Stimulated activated CD4-positive, alpha-beta T cell treated with anti-CD3 and anti-CD28 coated beads, Interleukin-12 subunit alpha, Interleukin-12 subunit beta, amount 100 ng/mL, for 4 hours (primary cell): ENCODE measurements around the gene COL23A1.
"Not testable (repeated sequence)": the region's sequence is repeated elsewhere in the genome, so short reads cannot be mapped to it uniquely, and the experiment has no call there.

Experiments
- DNase-seq: peaks from one replicate; pipeline ENCODE4 v3.0.0-alpha.2; 2020

The COL23A1 gene

DNA sequence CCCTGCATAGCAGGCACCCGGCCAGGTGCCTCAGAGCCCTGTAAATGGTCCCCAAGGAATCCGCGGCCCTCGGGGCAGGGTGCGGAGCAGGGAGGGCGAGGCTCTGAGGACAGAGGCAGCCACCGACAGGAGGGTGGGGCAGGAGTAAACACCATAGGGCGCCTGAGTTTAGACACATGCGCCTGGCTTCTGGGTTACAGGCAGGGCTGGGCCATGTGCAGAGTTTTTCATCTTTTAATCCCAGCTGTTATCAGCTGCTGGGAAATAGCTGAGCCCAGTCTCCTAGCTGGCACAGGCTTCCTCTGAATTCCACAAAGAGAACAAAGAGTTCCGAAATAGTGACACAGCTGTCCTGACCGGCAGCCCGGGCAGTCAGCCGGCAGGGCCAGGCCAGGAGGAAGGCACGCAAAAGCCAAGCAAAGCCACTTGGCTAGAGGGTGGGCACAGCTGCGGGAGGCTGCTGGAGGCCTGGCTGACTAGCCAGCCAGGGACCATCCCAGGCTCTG lies 258.6 kb downstream of the COL23A1 start:
- DNase-seq = no peak

DNA sequence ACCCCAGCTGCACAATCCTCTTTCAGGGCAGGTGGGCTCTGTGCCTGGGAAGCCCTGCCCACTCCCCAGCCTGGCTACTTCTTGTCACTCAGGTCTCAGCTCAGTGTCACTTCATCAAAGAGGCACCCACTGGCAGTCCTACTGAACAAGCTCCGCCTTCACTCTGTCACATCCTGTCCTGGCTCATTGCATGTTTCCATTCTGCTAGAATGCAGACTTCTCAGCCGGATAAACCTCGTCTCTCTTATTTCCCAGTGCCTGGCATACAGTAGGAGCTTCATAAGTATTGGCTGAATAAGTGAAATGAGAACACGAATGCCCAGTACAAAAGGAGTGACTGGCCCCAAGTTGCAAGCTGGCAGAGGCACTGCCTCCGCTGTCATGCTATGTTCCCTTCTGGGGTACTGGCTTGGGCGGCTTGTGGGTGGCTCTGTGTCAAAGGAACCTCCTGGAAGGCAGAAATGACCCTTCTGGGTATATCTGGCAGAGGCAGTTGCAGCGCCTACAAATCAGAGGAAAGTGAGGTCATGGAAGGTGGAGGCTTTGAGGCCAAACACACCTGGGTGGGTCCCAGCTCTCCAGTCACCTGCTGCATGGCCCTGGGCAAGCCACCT lies 259.3 kb downstream of the COL23A1 start:
- no peak for DNase-seq

DNA sequence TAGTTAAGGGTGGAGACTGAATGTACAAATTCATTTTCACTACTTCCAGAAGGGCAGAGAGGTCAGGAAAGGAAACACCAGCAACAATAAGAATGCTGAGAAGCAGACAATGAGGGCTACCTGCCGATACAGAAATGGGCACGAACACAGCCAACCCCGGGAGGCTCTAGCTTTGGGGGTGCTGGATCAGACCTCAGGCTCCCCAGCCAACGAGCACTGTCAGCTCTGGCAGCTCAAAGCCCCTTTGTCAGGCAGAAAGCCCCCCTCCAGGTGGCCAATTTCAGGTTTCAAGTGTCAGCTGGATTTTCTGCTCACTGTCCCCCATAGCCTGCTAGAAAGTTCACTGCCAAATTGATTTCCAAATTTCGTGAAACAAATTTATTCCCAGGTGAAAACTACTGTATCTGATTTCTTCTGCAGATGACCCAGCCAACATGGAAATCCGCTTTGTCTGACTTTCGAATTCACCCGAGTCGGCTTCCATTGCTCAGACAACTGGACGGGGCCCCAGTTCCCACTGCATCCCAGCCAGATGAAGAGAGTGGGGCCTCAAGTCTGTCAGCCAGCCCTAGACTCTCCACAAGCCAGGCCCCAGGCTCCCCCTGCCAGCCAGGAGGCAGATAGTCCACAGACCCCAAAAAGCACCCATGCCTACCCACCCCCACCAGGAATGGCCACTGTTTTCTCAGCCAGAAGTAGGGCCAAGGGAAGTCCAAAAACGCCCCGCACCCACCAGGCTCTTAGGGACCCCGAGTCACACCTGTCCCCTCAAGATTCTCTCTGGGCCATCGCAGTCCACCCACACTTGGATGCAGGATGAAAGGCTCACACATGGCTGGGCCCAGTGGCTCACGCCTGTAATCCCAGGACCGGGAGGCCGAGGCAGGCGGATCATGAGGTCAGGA lies 261.1 kb downstream of the COL23A1 start:
- no peak for DNase-seq

DNA sequence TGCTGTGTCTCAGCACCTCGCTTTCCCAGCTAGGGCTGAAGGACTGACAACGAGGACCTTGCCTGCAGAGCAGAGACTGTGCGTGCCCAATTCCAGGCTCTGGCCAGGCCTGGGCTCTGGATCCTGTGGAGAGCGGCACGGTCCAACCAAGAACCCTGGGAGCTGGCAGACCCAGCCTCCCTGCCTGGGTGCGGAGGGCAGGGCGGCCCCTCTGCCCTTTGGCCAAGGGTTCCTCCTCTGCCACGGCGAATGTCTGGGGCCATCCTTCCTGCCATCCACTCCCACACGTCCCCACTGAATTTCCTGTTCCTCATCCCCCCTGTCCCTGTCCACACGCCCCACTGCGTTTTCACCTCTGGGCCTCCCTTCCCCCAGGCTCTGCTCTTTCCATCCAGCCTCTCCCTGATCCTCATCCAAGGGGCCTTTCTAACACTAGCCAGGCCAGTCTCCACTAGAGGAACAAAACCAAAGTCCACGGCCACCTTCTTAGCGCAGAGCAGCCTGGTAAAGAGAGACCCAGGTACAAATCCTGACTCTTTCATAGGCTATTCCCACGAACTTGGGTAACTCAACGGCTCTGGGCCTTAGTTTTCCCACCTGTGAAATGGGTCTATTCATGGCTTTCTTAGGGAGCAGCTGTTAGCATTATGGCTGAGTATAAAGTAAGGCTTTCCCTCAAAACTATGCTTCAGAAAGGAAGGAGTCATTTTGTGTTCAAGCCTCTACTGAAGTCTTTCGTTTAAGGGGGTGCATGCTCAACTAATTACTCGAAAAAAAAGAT lies 262.1 kb downstream of the COL23A1 start:
- no peak for DNase-seq

DNA sequence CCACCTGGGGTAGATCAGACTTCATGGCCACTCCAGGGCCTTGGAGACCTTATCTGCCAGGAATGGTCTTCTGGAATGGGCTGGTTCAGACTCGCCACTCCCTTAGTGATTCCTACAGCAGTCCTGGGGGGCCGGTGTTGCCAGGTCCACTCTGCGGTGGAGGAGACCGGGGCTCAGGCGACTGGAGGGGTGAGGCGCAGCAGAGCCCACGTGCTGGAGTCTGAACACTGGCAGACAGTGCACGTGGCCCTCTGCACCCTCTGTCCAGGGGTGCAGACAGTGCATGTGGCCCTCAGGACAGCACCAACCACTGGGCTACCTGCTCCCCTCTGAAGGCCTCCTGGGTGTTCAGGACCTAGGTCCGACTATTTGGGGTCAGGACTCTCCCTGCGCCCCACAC lies 262.7 kb downstream of the COL23A1 start:
- no peak for DNase-seq

DNA sequence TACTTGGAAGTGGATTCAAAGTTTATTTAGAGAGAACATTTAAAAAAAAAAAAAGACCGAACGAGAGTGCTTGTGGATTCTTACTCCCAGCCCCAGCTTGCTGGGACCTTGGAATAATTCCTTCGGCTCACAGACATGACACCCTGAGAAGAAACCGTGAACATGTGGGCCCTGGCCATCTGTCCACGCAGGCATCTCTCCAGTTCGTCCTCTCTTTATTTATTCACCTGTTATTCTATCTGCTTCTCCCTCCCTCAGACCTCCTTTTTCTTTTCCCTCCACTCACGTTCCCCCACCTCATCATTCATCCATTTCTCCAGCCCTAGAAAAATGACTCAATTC lies 263.8 kb downstream of the COL23A1 start:
- no peak for DNase-seq

DNA sequence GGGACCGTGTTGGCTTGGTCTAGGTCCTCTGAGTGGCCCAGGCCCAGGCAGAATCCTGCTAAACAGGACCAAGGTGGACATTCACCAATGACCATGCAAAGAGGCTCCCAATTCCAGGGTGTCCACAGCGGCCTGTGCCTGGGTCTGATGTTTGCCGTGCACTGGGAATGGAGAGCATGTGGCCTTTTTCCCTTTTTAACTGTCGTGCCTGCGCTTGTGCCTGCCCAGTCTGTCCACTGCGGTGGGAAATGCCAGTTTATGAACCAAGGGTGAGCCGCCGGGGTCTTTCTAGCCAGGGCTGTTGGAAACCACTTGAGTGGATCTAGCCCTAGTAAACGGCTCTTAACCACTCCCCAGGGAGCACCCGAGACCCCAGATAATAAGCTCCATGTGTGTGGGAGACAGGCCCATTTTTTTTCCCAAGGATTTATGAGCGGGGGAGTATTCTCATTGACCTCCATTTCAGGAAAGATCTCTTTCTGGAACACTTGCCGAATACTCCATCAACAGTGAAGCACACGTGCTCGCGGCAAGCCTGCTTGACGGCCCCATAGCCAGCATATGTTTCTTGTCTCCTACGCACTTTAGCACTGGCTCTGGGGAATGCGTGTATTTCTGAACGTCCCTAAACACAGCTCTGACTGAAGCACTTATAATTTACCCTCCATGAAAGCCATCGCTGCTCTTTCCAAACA lies 264.4 kb downstream of the COL23A1 start:
- no peak for DNase-seq

DNA sequence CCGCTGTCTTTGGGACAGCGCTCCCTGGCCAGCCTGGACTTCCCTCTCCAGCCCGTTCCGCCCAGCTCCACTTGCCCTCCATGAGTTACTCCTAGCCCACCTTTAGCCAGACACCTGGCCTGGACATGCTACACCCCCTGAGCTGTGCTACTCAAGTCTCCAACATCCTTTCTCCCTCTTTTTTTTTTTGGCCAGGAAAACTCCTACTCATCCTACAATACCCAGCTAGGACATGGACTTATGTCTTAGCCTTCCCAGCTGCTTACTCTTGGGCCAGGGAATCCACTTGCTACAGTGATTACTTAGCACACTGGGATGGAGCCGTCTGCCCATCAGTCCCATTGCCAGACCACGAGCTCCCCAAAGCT lies 264.9 kb downstream of the COL23A1 start:
- DNase-seq = no peak

DNA sequence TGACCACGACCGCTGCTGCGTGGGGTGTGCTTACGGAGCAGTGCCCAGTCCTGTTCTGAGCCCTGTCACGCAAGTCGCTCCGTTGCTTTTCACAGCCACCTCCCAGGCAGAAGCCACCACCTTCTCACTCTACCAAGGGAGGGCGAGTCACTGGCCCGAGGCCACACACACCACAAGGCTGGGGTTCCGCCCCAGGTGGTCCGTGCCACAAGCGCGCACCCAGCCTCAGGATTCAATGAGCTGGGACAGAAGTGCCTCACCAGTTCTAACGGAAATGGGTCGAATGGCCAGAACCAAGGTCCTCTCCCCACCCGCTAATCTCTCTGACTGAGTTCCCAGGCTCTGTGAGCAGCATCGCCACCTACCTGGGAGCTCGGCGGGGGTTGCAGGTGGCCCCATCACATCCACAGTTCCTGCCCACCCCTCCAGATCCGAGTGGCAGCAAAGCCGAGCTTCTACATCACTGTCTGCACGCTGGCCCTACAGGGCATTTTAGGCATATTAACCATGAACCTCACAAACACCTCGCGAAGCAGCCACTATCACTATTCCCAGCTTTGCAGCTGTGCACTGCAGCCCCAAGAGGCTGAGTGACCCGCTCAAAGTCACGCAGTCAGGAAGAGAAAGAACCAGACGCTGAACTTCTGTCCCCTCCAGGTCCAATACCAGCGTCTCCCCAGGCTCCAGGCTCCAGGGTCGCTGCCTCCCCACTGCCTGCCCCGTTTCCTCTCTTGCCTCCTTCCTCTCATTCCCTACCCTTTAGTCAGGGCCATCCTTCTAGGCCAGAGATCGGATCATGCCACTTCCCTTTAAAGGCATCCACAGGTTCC lies 265.5 kb downstream of the COL23A1 start:
- no peak for DNase-seq

DNA sequence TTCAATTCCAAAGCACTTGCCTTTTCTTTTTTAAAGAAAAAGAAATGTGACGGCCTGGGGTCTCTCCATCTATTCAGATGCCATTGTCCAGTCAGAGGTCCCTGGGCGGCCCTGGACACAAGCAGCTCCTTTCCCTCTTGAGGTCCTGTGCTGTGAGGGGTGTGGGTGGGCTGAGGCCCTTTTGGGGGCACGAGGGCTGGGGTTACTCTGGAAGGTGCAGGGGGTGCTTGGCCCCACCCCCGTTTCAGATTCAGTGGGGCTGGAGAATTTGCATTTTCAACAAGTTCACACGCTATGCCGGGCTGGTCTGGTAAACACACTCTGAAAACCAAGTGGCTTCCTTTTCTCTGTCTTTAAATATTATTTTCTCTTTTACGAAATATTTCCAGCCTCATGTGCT lies 266.2 kb downstream of the COL23A1 start:
- no peak for DNase-seq

DNA sequence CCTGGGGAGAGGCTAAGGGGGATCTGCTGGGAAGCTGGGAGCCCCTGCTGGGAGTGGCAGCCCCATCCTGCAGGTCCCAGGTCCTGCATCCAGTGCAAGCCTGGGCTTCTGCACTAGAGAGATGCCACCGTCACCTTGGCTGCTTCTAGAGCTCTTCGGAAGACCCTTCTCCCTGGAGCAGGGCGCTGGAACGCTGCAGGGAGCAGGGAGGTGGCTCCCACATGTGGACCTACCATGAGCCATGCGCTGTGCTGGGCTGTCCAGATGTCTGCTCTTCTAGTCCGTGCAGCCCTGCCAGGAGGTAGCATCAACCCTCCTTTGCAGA lies 266.7 kb downstream of the COL23A1 start:
- no peak for DNase-seq

DNA sequence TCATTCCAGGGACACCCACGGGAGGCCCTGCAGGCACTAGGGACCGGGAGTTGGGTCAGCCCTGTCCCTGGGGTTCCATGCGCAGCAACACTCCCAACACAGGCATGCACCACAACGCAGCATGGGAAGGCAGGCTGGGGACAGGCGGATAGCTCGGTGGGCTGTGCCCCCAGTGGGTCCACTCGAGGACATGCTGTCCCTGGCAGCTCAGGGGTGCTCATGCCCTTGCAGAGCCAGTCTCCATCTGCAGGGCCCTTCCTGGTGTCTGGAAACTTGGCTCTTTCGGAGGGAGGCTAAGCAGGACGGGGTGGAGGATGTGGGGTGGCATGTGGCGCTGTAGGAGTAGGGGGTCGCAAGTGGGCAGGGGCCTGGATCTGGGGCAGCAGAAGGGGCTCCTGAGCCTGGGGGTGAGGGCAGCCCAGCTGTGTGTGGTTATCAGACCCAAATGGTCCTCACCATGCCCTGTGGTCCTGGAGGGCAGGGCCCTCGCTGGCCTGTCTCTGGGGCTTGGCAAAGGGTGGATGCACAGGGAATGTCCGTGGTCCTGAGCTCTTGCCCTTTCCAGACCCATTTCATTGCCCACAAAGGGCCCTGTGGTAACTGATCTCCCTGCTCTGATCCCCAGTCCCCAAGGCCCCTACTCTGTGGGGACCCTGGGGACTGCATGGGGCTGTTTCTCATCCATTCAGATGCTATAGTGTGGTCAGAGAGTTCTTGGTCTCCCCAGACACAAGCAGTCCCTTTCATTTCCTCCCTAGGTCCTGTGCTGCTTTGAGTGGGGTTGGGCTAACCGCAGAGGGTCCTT lies 267.3 kb downstream of the COL23A1 start:
- DNase-seq = no peak

DNA sequence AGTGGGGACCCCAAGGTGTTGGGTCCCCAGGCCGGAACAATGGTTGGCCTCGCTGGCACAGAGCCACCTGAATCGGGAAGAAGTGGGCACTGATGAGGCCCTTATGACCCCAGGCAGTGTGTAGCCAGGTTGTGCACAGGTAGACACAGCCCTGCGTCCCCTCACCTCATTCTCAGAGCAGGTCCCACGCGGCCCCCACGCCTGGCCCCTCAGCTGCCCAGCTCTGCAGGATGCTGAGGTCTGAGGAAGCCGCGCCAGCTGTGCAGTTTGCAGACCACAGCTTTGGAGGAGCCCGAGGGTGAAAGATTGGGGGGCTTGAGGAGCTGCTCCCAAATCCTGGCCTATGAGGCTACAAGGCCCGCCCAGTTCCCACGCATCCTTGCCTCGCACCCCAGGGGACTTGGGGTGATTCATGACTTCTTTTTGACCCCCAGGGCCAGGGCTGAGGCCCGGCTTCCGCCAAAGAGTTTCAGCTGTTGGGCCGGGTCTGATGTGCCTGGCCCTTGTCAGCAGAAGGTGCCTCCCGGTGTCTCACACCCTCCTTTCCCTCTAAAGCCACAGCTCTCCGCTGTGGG lies 269.8 kb downstream of the COL23A1 start:
- no peak for DNase-seq

DNA sequence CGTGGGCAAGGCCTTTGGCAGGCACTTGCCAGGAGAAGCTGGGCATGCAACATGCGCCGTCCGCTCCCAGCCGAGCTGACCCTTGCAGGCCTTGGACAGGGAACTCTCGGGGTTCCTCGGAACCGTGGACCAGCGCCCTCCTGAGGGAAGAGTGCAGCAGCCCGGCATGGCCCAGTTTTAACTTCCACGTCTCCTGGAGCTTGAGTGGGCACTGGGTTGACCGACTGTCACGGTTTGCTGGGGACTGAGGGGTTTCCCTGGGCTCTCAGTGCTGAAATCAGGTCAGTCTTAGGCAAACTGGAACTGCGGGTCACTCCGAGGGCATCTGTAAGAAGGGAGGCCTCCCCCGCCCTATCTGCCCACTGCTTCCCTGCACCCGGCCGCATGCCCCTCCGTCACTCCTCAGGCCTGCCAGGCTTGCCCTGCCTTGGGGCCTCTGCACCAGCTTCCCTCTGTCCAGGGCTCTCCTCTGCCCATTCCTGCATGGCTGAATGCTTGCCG lies 270.6 kb downstream of the COL23A1 start:
- no peak for DNase-seq

DNA sequence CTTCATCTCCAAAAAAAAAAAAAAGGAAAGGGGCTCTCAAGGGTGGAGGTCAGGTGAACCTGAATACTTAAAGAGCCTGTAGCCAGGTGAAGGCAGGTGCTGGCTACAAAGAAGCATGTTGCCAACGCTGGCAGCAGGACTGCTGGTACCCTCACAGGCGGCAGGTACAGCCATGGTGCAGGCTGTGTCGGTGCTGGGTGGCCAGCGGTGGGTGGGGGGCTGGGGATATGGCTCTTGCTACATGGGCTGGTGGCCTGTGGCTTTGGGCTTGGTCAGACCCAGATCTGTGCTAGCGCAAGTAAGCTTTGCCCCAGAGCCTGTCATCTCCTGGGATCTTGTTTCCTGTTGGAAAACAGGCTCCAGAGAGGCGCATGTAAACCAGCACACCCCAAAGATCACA lies 271.3 kb downstream of the COL23A1 start:
- DNase-seq = no peak

DNA sequence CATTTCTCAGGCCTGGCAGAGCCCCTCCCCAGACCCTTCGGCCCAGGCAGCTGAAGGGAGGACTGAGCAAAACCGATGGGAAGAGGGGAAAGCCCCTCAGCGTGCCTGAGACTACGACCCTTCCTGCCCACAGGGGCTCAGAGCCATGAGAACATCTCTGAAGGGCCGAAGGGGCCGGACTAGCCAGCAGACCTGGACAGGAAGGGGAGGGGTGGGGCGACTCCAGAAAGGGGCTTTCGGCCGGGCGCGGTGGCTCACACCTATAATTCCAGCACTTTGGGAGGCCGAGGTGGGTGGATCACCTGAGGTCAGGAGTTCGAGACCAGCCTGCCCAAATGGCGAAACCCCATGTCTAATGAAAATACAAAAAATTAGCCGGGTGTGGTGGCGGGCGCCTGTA lies 271.8 kb downstream of the COL23A1 start:
- no peak for DNase-seq

DNA sequence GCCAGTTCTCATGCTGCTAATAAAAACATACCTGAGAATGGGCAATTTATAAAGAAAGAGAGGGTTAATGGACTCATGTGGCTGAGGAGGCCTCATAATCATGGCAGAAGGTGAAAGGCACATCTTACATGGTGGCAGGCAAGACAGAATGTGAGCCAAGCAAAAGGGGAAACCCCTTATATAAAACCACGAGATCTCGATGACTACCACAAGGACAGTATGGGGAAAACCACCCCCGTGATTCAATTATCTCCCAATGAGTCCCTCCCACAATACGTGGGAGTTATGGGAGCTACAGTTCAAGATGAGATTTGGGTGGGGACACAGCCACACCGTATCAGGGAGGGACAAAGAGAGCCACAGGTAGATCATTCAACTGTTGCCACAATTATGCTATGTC lies 272.5 kb downstream of the COL23A1 start:
- DNase-seq = not testable (repeated sequence)

DNA sequence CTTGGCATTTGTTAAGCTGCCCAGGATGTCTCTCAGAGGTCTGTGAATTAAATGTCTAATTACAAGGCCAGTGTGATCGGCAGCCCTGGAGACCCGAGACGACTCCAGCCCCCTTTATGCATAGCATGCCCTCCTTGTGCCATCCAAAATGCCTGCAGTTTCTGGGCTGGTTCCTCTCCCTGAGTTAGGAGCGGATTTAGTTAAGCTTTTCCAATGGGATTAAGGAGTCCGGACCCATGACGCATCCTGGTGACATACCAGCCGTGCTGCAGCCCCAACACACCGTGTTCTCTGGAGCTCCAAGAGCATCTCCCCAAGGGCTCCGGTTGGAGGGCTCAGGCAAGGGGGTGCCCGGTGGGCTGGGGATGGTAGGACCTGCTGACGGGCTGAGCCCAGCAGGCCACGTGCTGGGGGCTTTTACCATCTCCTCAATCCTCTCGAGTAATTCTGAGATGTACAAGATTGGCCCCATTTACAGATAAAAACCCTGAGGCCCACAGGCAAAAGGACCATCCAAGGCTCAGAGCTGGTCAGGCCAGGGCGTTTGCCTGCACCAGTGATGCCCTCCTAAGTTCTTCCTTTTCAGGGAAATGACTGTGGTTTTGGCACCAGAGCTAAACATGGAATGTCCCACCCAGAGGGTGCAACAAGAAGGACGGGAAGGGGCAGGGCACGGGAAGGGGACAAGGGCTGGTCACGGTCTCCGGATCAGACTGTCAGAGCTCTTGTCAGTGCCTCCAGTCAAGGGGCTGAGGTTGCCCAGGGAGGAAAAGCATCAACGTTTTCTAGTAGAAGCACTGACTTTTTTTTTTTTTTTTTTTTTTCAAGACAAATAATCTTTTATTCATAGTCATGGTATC lies 275.0 kb downstream of the COL23A1 start:
- no peak for DNase-seq

DNA sequence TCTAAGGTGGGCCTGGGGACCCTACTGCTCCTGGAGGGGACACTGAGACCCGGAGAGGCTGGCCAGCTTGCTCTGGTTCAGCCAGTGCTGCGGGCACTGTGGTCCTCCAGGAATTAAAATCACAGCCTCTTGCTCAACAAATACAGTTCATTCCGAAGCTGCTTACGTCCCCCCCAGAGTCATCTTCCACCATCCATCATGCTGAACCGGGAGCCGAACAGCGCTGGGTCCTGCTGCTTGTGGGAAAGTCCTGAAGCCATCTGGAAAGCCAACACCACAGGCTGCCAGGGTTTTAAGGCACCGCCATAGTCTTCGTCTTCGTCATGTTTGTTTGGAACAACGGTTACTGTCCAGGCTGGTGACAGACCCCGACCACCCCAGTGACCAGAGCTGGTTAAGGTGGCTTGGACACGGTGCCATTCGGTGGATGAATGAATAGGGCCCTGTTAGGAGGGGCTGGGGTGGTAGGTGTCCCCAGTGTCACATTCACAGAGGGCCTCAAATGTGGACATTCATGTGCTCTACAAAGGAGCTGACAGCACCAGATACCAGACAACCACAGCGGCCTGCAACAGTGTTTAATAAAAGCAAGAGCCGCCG lies 276.0 kb downstream of the COL23A1 start:
- no peak for DNase-seq
